NCI-H446 (cell line): ENCODE results near the gene CANT1.

ENCODE experiments used
- DNase-seq, 2 experiments: peaks; one replicate each; lab custom pipeline; 2025; lab: John Stamatoyannopoulos, UW

Gene CANT1

GRCh38 chr17:78995761-78996451, 13.7 kb downstream of the CANT1 start:
- DNase-seq: no peak

GRCh38 chr17:78995022-78995760, 14.4 kb downstream of the CANT1 start:
- DNase-seq: no peak

GRCh38 chr17:78993981-78994671, 15.4 kb downstream of the CANT1 start:
- DNase-seq: no peak

- peak in 1 of 2 experiments; percentile 56 for DNase-seq
Observed at GRCh38 chr17:78993241-78993956, 16.2 kb downstream of the CANT1 start.

- DNase-seq: no peak
Observed at GRCh38 chr17:78992542-78993212, 16.9 kb downstream of the CANT1 start.

- DNase-seq: no peak
Observed at GRCh38 chr17:78991906-78992532, 17.5 kb downstream of the CANT1 start.

- no peak for DNase-seq
Observed at GRCh38 chr17:78991017-78991738, 18.4 kb downstream of the CANT1 start.

GRCh38 chr17:78990349-78991016, 19.1 kb downstream of the CANT1 start:
- no peak for DNase-seq

- DNase-seq: no peak
Observed at GRCh38 chr17:78988152-78988551, 21.4 kb downstream of the CANT1 start.

- no peak for DNase-seq
Observed at GRCh38 chr17:78986649-78987328, 22.8 kb downstream of the CANT1 start.

GRCh38 chr17:78986048-78986648, 23.4 kb downstream of the CANT1 start:
- no peak for DNase-seq

GRCh38 chr17:78985395-78985794, 24.2 kb downstream of the CANT1 start:
- DNase-seq: no peak

- no peak for DNase-seq
Observed at GRCh38 chr17:78981010-78981888, 28.3 kb downstream of the CANT1 start.

- no peak for DNase-seq
Observed at GRCh38 chr17:78980624-78980972, 29.0 kb downstream of the CANT1 start.

GRCh38 chr17:78979780-78980623, 29.6 kb downstream of the CANT1 start, which contains the start of gene LGALS3BP:
Gene LGALS3BP, minus strand, starts transcription at chr17:78979923. Its CDS starts 2,732 bp downstream, at chr17:78977191.
- peak in 1 of 2 experiments; percentile 47 for DNase-seq

GRCh38 chr17:78977997-78978973, 31.3 kb downstream of the CANT1 start:
- no peak for DNase-seq
